ENCODE results near the gene C10orf90. TPM values are rescaled to one million over a fixed set of nuclear protein-coding genes. Genes with fewer than 3 reads are reported as not detected.

C10orf90 gene
- total RNA-seq, 1 experiment from 2014 or later: 0.67 TPM

DNA sequence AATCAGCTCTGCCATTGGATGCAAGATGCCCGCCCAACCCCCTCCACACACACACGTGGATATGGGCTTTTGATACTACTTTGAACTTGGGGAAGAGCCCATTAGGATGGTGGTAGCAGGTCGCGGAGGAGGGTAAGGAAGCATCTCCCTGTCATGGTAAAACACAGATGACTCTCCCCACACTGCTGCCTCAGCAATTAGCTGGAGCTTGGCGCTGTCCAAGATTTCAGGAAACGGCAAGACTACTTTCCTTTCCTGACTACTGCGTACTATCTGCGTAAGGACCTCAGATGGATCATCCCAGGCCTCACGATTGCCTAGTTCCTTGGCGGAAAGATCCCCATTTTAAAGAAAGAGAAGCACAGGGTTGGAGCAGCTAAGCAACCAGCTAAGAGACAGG is 134.3 kb downstream of the C10orf90 start:
- POLR2A ChIA-PET: no interaction called here
- ATAC-seq: no peak
- CTCF ChIA-PET: no interaction called here

DNA sequence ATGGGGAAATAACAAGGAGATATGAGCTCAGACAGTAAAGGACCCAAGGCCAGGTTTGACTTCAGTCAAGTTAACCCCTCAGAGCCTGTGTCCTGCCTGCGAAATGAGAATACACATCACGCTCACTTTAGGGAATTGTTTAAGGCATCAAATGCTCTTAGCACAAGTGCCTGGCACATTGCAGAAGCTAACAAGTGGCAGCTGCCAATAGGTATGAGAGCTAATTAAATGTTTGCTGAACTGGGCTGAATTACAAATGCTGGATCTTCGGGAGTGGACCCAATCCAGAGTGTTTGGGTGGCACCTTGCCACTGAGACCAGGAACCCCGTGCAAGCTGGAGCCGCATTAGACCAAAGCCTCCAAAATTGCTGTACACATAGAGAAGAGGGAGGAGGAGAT is 136.8 kb downstream of the C10orf90 start:
- intact Hi-C loops (cut with micrococcal nuclease; ENCODE audit: unreplicated experiment): no loop called here
- DNase-seq (ENCODE audit: low read depth, low spot score): no peak
- ATAC-seq: no peak
- no TSS peak for BruUV-seq (replicated peaks)
- POLR2A ChIA-PET: no interaction called here
- in situ Hi-C loops (cut with HindIII; ENCODE audit: low pct_unique_long_range_greater_than_20kb, low sequenced_read_pairs): no loop called here
- no peak overlapping the region for H3K27ac ChIP-seq (ENCODE audit: low read length)
- TF ChIP-seq POLR2AphosphoS5 (IDR thresholded peaks at IDR 0.05; ENCODE audit: low read depth, low read length) (no peak), REST (IDR thresholded peaks at IDR 0.05; ENCODE audit: insufficient read depth in 1 of 2, low read depth in 2 of 2, low read length in 1 of 2) (no peak), SIN3A (IDR thresholded peaks at IDR 0.05; ENCODE audit: borderline replicate concordance, insufficient read depth, low read depth, low read length) (no peak)
- TF ChIP-seq, protein P1, sequence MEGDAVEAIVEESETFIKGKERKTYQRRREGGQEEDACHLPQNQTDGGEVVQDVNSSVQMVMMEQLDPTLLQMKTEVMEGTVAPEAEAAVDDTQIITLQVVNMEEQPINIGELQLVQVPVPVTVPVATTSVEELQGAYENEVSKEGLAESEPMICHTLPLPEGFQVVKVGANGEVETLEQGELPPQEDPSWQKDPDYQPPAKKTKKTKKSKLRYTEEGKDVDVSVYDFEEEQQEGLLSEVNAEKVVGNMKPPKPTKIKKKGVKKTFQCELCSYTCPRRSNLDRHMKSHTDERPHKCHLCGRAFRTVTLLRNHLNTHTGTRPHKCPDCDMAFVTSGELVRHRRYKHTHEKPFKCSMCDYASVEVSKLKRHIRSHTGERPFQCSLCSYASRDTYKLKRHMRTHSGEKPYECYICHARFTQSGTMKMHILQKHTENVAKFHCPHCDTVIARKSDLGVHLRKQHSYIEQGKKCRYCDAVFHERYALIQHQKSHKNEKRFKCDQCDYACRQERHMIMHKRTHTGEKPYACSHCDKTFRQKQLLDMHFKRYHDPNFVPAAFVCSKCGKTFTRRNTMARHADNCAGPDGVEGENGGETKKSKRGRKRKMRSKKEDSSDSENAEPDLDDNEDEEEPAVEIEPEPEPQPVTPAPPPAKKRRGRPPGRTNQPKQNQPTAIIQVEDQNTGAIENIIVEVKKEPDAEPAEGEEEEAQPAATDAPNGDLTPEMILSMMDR (IDR thresholded peaks at IDR 0.05): no peak
- H3K36me3 ChIP-seq (ENCODE audit: control insufficient read depth, insufficient read depth, low read length): no peaks in the 10 kb centered on the region
- H3K9me3 ChIP-seq (ENCODE audit: control insufficient read depth, insufficient read depth, low read depth, low read length): no peaks in the 10 kb centered on the region
- CTCF ChIA-PET: no interaction called here
- no peaks in the 10 kb centered on the region for H3K27me3 ChIP-seq (ENCODE audit: control insufficient read depth, insufficient read depth, low read length)
- no peaks in the 10 kb centered on the region for H3K4me1 ChIP-seq (ENCODE audit: control insufficient read depth, insufficient read depth, low read length)
- no peak overlapping the region for H3K4me3 ChIP-seq (ENCODE audit: low read depth in 2 of 2, low read length in 2 of 2)

More for the DNA sequence above, 134.3 kb downstream of the C10orf90 start:
- TF ChIP-seq POLR2AphosphoS5 (IDR thresholded peaks at IDR 0.05; ENCODE audit: low read depth, low read length) (no peak), TCF7L2 (IDR thresholded peaks at IDR 0.05; ENCODE audit: low read depth, low read length) (no peak), REST (IDR thresholded peaks at IDR 0.05; ENCODE audit: insufficient read depth in 1 of 2, low read depth in 2 of 2, low read length in 1 of 2) (peak; percentile 74 to 78)
- H3K27me3 ChIP-seq (ENCODE audit: control insufficient read depth, insufficient read depth, low read length): no peaks in the 10 kb centered on the region
- H3K36me3 ChIP-seq (ENCODE audit: control insufficient read depth, insufficient read depth, low read length): no peaks in the 10 kb centered on the region
- no peak overlapping the region for H3K4me3 ChIP-seq (ENCODE audit: low read depth in 2 of 2, low read length in 2 of 2)
- no TSS peak for BruUV-seq (replicated peaks)
- DNase-seq (ENCODE audit: low read depth, low spot score): no peak
- intact Hi-C loops (cut with micrococcal nuclease; ENCODE audit: unreplicated experiment) (no loop called here), in situ Hi-C loops (cut with HindIII; ENCODE audit: low pct_unique_long_range_greater_than_20kb, low sequenced_read_pairs) (no loop called here)
- H3K27ac ChIP-seq (ENCODE audit: low read length): no peak overlapping the region
- no peaks in the 10 kb centered on the region for H3K9me3 ChIP-seq (ENCODE audit: control insufficient read depth, insufficient read depth, low read depth, low read length)
- no peaks in the 10 kb centered on the region for H3K4me1 ChIP-seq (ENCODE audit: control insufficient read depth, insufficient read depth, low read length)
